Measurements from ENCODE around the gene GPR12. TPM values are rescaled to one million over a fixed set of nuclear protein-coding genes. Genes with fewer than 3 reads are reported as not detected.

The GPR12 gene
- polyA plus RNA-seq, 1 donor from 2014 or later, result 6.7 TPM

DNA sequence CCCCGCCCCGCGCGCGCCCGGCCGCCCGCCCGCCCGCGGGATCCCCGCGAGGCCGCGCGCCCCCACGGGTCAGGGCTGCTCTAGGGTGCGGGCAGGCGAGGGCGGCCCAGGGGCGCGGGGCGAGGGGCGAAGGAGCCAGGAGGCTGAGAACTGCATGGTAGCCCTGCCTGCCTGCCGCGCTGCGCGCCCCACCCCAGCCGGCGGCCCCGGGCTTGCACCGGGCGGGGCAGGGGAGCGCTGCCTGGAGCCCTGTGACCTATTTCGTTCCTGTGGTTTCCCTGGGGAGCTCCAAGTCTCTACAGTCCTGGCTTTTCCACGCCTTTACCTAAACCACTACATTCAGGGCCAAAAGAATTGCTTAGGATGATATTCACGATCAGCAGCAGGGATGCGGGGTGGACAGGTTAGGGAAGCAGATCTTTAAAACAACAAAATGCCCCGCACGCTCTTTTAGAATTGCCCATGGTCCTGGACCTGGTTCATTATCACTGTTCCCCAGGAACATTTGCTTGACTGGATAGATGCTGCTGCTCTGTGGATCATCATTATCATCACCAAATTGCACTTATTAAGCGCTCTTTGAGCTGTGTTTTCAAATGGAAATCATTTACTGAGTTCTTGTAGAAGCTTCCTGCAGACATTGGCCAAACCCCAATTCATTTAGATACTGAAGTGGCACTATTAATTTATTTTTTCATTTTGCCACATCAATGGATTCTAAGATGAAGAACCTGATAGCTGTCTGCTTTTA is 421 bp upstream of the GPR12 start:
- TF ChIP-seq, protein P1, sequence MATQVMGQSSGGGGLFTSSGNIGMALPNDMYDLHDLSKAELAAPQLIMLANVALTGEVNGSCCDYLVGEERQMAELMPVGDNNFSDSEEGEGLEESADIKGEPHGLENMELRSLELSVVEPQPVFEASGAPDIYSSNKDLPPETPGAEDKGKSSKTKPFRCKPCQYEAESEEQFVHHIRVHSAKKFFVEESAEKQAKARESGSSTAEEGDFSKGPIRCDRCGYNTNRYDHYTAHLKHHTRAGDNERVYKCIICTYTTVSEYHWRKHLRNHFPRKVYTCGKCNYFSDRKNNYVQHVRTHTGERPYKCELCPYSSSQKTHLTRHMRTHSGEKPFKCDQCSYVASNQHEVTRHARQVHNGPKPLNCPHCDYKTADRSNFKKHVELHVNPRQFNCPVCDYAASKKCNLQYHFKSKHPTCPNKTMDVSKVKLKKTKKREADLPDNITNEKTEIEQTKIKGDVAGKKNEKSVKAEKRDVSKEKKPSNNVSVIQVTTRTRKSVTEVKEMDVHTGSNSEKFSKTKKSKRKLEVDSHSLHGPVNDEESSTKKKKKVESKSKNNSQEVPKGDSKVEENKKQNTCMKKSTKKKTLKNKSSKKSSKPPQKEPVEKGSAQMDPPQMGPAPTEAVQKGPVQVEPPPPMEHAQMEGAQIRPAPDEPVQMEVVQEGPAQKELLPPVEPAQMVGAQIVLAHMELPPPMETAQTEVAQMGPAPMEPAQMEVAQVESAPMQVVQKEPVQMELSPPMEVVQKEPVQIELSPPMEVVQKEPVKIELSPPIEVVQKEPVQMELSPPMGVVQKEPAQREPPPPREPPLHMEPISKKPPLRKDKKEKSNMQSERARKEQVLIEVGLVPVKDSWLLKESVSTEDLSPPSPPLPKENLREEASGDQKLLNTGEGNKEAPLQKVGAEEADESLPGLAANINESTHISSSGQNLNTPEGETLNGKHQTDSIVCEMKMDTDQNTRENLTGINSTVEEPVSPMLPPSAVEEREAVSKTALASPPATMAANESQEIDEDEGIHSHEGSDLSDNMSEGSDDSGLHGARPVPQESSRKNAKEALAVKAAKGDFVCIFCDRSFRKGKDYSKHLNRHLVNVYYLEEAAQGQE (IDR thresholded peaks at IDR 0.05; ENCODE audit: borderline replicate concordance), result no peak
- TF ChIP-seq, protein P2, sequence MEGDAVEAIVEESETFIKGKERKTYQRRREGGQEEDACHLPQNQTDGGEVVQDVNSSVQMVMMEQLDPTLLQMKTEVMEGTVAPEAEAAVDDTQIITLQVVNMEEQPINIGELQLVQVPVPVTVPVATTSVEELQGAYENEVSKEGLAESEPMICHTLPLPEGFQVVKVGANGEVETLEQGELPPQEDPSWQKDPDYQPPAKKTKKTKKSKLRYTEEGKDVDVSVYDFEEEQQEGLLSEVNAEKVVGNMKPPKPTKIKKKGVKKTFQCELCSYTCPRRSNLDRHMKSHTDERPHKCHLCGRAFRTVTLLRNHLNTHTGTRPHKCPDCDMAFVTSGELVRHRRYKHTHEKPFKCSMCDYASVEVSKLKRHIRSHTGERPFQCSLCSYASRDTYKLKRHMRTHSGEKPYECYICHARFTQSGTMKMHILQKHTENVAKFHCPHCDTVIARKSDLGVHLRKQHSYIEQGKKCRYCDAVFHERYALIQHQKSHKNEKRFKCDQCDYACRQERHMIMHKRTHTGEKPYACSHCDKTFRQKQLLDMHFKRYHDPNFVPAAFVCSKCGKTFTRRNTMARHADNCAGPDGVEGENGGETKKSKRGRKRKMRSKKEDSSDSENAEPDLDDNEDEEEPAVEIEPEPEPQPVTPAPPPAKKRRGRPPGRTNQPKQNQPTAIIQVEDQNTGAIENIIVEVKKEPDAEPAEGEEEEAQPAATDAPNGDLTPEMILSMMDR (IDR thresholded peaks at IDR 0.05; ENCODE audit: poor library complexity, severe bottlenecking), result no peak
- TF ChIP-seq EZH2 (IDR thresholded peaks at IDR 0.05; ENCODE audit: borderline replicate concordance, insufficient read depth, low read length, poor library complexity, severe bottlenecking) (no peak), TAF1 (IDR thresholded peaks at IDR 0.05; ENCODE audit: low read depth) (no peak), POLR2AphosphoS5 (IDR thresholded peaks at IDR 0.05) (no peak), EP300 (conservative IDR thresholded peaks at IDR 0.05; ENCODE audit: poor library complexity, severe bottlenecking) (no peak), RAD21 (conservative IDR thresholded peaks at IDR 0.05) (no peak), MXI1 (conservative IDR thresholded peaks at IDR 0.05; ENCODE audit: poor library complexity, severe bottlenecking) (no peak), SMC3 (conservative IDR thresholded peaks at IDR 0.05; ENCODE audit: poor library complexity) (no peak)
- H3K4me3 ChIP-seq (ENCODE audit: low read length), result peak overlapping the region; percentile 65
- peaks cover 47% of the 10 kb centered on the region for H3K27me3 ChIP-seq (ENCODE audit: insufficient read depth, low read depth, low read length)
- no peaks in the 10 kb centered on the region for H4K20me1 ChIP-seq (ENCODE audit: insufficient read depth)
- no peaks in the 10 kb centered on the region for H3K36me3 ChIP-seq (ENCODE audit: insufficient read depth, low read length)
- H3K4me2 ChIP-seq (ENCODE audit: low read length), result peak overlapping the region; percentile 19
- H3K9me3 ChIP-seq (ENCODE audit: low read length), result peaks cover 5% of the 10 kb centered on the region
- H3K9ac ChIP-seq (ENCODE audit: low read length), result peak overlapping the region; percentile 56
- H3K79me2 ChIP-seq (replicated peaks; ENCODE audit: insufficient read depth, low read length), result no peaks in the 10 kb centered on the region
- no peak overlapping the region for H3K27ac ChIP-seq (ENCODE audit: low read length)
- H3K9me2 ChIP-seq (ENCODE audit: insufficient read depth, low read length), result no peaks in the 10 kb centered on the region
- no peaks in the 10 kb centered on the region for H3F3A ChIP-seq (ENCODE audit: insufficient read depth, low read length, poor library complexity, severe bottlenecking)
- no peak overlapping the region for H2AFZ ChIP-seq (ENCODE audit: low read depth, low read length)

DNA sequence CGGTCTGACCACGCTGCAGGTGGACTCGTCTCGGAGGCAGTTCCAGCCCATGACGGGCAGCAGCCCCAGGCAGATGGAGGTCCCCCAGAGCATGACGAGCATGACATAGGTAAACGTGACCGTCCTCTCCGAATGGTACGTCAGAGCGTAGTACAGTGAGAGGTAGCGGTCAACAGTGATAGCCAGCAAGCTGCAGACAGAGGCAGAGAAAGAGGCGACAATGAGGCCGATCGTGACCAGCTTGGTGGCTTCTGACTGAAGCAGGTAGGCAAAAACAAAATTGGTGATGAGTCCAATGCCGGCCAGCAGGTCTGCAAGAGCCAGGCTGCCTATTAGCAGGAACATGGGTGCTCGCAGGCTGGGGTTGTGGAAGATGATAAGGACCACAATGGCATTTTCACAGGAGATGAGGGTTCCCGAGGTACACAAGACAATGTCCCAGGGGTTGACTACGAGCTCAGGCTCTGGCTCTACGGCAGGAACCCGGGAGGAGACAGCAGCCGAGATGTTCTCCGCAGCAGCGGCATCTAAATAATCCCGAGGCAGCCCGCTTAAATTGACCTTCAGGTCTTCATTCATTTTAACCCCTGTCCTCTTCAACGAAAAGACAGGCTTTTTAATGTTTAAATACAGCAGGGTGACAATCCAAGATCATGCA is 1.2 kb downstream of the GPR12 start:
- Histone ChIP-seq H4K20me1 (ENCODE audit: insufficient read depth) (no peaks in the 10 kb centered on the region), H3K27me3 (ENCODE audit: insufficient read depth, low read depth, low read length) (peaks cover 47% of the 10 kb centered on the region), H3K36me3 (ENCODE audit: insufficient read depth, low read length) (no peaks in the 10 kb centered on the region), H3K4me2 (ENCODE audit: low read length) (peak overlapping the region; percentile 4), H3K9me3 (ENCODE audit: low read length) (peaks cover 5% of the 10 kb centered on the region), H3K9me2 (ENCODE audit: insufficient read depth, low read length) (no peaks in the 10 kb centered on the region), H3K79me2 (replicated peaks; ENCODE audit: insufficient read depth, low read length) (no peaks in the 10 kb centered on the region), H3K9ac (ENCODE audit: low read length) (peak overlapping the region; percentile 65), H3F3A (ENCODE audit: insufficient read depth, low read length, poor library complexity, severe bottlenecking) (no peaks in the 10 kb centered on the region), H3K4me3 (ENCODE audit: low read length) (peak overlapping the region; percentile 80), H2AFZ (ENCODE audit: low read depth, low read length) (no peak overlapping the region), H3K27ac (ENCODE audit: low read length) (no peak overlapping the region)
- TF ChIP-seq TAF1 (IDR thresholded peaks at IDR 0.05; ENCODE audit: low read depth) (no peak), SMC3 (conservative IDR thresholded peaks at IDR 0.05; ENCODE audit: poor library complexity) (no peak), MXI1 (conservative IDR thresholded peaks at IDR 0.05; ENCODE audit: poor library complexity, severe bottlenecking) (no peak), RAD21 (conservative IDR thresholded peaks at IDR 0.05) (no peak), EP300 (conservative IDR thresholded peaks at IDR 0.05; ENCODE audit: poor library complexity, severe bottlenecking) (no peak), EZH2 (IDR thresholded peaks at IDR 0.05; ENCODE audit: borderline replicate concordance, insufficient read depth, low read length, poor library complexity, severe bottlenecking) (no peak)
- TF ChIP-seq, protein P2 (IDR thresholded peaks at IDR 0.05; ENCODE audit: poor library complexity, severe bottlenecking), result no peak
- TF ChIP-seq, protein P1 (IDR thresholded peaks at IDR 0.05; ENCODE audit: borderline replicate concordance), result no peak
